GM18508 (cell line): ENCODE results near the gene IGLL5.
"Not testable (repeated sequence)": the region's sequence is repeated elsewhere in the genome, so short reads cannot be mapped to it uniquely, and the experiment has no call there.

Experiments
- ATAC-seq: cut with Tn5 transposase; IDR thresholded peaks from one replicate; pipeline ENCODE4 v1.9.1; 2021; ENCODE audit warnings: moderate number of reproducible peaks; ENCODE audit not compliant: insufficient read depth, unreplicated experiment

Gene IGLL5

GRCh38 chr22:22897947-22898346 is 10.3 kb downstream of the IGLL5 start:
- ATAC-seq = no peak

GRCh38 chr22:22898411-22898950 is 10.9 kb downstream of the IGLL5 start:
- ATAC-seq = not testable (repeated sequence)

GRCh38 chr22:22899342-22900080 is 11.9 kb downstream of the IGLL5 start:
- ATAC-seq = not testable (repeated sequence)

- ATAC-seq = not testable (repeated sequence)
Measured at GRCh38 chr22:22900527-22901205, 13.1 kb downstream of the IGLL5 start.

- ATAC-seq = no peak
Measured at GRCh38 chr22:22901578-22902218, 14.1 kb downstream of the IGLL5 start.

- no peak for ATAC-seq
Measured at GRCh38 chr22:22902247-22903001, 14.8 kb downstream of the IGLL5 start.

- no peak for ATAC-seq
Measured at GRCh38 chr22:22903355-22903777, 15.8 kb downstream of the IGLL5 start.

- ATAC-seq = not testable (repeated sequence)
Measured at GRCh38 chr22:22903781-22904192, 16.2 kb downstream of the IGLL5 start.

GRCh38 chr22:22904736-22905135 is 17.1 kb downstream of the IGLL5 start:
- not testable (repeated sequence) for ATAC-seq

GRCh38 chr22:22906391-22906790 is 18.8 kb downstream of the IGLL5 start:
- not testable (repeated sequence) for ATAC-seq

- no peak for ATAC-seq
Measured at GRCh38 chr22:22906907-22907550, 19.4 kb downstream of the IGLL5 start.

GRCh38 chr22:22907551-22908494 is 20.2 kb downstream of the IGLL5 start:
- no peak for ATAC-seq

GRCh38 chr22:22908495-22908861 is 20.9 kb downstream of the IGLL5 start:
- ATAC-seq = no peak

- no peak for ATAC-seq
Measured at GRCh38 chr22:22908941-22909604, 21.5 kb downstream of the IGLL5 start.

GRCh38 chr22:22909605-22910271 is 22.1 kb downstream of the IGLL5 start:
- ATAC-seq = no peak

- ATAC-seq = no peak
Measured at GRCh38 chr22:22910272-22911240, 22.9 kb downstream of the IGLL5 start.
